Activated CD8-positive, alpha-beta memory T cell treated with anti-CD3 and anti-CD28 coated beads for 4 hours (primary cell): ENCODE measurements around the gene CCDC33.

ENCODE experiments used
- DNase-seq, 2 donors: peaks; one replicate each; pipeline ENCODE4 v3.0.0-alpha.2; 2020; ENCODE audit warnings: low read depth in 2 of 2

CCDC33 gene

DNA sequence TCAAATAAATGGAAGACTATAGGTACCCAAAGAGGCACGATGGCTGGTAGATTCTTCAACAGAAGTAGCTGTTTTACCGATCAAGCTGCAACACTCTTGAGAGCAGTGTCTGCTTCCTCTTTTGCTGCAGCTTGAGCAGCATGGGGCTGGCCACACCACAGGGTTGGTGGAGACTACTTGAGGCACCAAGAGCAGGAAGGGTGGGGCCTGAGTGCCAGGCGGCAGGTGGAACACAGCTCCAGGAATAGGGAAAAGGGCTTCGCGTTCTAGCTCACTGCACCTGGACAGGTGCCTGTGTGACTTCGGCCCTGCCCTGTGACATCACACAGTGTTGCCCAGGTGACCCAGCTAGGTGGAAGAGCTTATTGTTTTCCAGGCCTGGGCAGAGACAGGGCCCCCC, at the start of gene CCDC33:
Gene CCDC33, plus strand, starts transcription at position 365 of the 400 bp plus-strand sequence. CDS start 394 bp downstream, outside the sequence.
- DNase-seq = no peak

DNA sequence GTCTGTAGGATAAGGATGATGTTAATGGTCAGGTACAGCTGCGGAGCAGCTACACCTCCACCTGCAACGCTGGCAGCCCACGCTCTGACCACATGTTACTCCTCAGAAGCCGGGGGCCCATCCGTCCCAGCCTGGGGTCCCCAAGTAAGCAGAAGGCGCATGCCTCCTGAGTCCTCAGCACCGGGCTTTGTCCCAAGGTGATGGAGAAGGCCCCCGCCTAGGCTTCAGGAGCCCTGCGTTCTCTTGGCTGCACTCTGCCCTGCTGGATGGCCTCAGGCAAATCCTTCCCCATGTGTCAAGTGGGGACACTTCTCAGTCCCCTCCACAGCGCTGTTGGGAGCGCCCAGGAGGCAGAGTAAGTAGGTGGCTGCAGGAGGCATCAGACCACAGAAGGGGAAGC, 47.9 kb upstream of the CCDC33 start:
- no peak for DNase-seq

DNA sequence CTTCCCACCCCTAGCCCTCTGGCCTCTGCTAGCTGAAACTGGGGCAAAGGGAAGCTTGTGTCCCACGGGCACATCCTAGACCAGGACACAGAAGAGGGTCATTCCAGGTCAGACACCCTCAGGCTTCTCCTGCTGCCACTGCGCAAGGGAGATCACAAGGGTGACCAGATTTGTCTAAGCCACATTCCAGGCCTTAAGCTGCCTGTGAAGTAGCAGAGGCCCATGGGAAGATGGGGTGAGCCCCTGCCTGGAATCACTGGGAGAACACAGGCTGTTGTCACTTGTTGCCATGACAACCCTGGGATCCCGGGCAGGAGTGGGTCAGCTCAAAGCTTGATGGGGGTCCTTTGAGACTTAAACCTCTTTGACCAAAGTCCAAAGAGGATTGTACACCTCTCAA, 44.3 kb upstream of the CCDC33 start:
- no peak for DNase-seq

DNA sequence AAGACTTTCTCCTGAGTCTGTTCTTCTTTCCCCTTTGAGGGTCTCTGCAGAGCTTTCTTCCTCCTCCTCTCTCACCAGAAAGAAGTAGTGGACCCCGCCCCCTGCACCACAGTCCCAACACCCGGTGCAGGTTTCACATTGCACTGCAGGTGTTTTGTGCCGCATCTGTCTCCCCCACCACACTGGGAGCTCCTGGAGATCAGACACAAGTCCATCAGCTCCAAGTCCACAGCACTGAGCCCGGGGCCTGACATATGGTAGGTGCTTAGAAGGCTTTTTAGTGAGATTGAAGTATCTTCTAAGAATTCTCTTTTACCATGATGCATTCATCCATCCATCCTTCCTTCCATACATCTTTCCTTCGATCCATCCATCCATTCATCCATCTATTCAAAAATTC, 43.4 kb upstream of the CCDC33 start:
- DNase-seq = no peak

DNA sequence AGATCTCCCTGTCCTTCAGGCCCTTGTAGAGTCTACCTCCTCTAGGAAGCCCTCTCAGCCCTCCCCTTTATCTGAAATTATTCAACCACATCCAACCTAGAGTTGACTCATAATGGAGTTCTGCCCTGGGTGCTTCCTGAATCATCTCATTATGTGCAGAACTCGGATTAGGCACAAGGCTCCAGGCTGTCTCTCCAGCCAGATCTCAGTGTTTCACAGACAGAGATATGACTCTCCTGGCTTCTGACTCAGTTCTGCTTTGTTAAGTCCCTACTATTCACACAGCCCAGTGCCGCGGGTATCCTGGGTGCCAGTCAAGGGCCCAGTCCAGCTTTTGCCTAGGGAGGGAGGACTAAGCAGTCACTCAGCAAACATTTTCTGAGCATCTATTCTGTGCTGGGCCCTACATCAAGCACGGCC, 42.8 kb upstream of the CCDC33 start:
- DNase-seq = no peak

DNA sequence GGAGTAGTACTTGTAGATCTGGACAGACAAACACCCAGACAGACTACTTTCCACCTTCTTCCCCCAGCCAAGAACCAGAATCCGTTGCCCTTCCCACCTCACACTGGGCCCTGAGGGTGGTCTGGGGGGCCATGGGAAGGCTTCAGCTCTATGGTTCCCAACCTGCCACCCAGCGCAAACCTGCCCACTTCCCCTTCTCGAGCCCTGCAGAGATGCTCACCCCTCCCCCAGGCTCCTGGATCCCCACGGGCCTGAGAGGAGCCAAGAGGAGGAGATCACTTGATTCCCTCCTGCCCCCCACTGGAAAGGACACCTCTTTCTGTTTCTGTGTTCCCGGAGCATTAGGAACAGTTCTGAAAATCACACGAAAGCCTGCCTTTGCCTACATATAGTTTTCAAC, 42.2 kb upstream of the CCDC33 start:
- DNase-seq = no peak

DNA sequence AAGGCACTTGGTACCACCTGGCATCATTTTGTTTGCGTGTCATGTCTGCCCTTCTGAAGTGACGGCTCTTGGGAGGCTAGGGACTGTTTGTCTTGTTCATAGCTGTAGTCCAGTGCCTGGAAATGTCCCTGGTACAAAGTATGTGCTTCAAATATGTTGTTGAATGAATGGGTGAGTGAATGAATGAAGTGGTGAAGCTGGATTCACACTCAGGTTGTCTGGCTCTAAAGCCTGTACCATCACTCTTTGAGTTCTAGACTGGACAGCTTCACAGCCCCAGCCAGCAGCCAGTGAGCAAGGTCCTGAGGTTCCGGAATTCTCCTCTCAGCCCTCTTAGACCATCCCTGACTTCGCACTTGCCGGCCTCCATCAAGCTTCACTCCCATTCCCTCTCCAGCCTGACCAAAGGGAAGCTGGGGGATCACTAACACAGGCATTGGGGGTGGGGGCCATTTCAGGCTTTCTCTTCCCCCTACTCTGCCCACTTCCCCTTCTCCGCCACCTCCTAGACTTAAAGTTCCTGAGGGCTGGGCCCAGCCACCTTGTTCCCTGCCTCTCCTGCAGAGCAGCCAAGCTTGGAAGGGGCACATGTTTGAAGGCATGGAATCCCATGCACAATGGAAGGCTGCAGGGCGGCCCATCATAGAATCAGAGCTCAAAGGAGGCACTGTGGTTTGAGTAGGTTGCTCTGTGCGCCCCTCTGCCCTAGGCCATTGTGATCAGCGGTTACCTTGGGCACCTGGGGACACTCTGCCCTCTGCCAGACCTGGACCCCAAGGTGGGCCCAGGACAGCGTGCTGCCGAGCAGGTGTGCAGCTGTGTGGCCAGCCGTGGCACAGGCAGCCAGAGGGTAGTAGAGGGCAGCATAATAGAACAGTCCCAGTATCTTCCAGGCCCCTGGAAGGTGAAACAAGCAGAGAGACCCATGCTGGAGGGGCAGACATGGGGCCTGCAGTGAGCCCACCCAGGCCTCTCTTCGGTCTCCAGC, 41.3 kb upstream of the CCDC33 start:
- DNase-seq = no peak

DNA sequence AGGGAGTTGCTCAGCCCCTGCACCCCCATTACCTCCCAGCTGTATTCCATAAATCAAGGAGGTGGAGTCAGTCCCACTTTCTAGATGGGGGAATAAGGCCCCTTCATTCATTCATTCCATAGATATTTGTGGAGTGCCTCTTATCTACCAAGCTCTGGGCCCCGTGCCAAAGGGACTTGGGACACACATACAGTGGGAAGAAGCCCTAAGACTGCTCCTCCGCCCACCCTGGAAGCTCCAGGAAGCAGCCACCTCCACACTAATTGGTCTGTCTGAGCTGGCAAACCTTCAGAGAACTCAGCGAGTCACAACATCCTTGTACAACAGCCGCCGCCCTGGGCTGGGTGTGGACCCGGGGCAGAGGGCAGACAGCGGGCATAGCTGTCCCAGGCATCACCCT, 40.0 kb upstream of the CCDC33 start:
- no peak for DNase-seq

DNA sequence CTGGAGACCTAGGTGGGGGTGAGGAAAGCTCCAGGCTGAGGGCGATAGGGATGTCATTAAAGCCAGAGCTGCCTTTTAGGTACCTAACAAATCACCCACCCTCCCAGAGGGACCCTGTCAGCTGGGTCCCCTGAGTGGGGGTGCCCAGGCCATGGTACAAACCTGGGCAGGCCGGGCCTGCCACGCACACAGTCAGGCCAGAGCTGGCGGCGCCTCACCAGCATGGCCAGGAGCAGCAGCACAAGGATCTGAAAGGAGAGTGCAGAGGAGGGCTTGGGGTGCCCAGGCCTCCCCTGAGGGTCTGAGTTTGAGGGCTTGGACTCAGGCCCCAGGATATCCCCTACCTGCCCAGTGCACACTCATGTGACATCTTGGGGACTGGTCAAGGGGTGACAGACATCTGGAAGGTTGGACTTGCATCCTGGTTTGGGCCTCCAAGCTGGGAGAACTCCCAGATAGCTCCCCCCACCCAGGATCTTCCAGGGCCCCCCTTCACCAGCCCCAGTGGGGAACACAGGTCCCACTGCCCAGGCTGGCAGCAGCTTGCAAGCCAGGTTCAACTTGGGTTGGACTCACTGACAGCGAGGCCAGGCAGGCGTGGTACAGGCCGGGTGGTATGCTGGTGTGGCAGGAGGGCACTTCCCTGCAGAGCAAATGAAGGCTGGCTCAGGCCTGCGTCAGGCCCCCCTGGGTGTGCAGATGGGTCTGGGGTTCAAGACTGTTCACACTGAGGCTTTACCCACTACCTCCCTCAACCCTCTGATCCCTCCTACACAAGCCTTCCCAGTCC, 38.8 kb upstream of the CCDC33 start:
- DNase-seq = no peak

DNA sequence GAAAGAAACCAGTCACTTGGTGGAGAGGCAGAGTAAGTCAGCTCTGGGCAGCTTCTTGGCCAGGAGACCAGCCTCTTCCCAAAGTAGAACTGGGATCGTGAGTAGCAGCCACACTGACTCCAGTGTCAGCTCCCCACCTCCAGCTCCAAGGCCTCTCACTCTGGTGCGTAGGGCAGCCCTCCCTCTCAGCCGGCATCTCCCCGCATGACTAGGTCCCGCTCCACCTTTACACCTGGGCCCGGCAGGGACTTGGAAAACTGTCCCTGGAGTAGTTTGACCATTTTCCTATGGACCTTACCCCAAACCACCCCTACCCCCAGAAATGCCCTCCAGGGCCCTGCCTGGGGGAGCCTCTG, 36.9 kb upstream of the CCDC33 start:
- no peak for DNase-seq

DNA sequence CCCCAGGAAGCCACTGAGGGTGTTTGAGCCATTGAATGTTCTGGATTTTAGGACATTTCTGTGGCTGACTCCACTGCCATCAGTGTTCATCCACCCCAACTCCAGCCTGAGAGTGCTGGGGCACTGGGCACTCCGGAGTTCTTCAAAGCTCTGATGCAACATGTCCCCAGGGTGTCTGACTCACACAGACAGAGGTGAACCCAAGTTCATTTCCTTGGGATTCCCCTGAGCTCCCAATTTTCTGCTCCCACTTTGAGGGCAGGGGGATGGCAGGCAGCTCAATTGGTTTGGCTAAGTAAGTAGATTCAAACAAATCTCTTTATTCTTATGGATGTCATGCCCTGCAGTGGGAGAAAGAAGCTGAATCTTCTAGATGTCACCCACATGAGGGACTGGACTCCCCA, 35.7 kb upstream of the CCDC33 start:
- no peak for DNase-seq

DNA sequence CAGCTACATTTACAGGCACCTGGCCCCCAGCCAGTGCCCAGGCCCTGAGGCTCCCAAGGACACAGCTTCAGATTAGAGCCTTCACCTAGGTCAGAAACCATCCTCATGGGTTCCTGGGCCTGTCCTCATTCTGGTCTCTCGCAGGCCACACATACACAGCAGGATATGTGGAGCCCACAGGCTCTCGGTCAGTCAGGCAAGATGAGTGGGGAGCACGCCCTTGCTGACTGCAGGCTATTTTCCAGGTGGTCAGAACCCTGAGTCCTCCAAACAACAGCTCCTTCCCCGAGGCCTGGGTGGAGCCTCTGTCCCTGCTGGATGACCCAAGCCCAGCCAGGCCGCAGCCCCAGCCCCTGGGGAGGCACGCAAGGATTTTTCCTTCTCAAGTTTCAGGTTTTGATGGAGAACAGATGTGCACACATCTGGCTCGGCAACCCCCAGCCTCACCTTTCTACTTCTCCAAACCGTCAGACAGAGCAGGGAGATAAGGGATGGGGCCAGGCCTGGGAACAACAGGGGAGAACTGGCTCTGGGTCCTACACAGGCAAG, 35.2 kb upstream of the CCDC33 start:
- DNase-seq = no peak

DNA sequence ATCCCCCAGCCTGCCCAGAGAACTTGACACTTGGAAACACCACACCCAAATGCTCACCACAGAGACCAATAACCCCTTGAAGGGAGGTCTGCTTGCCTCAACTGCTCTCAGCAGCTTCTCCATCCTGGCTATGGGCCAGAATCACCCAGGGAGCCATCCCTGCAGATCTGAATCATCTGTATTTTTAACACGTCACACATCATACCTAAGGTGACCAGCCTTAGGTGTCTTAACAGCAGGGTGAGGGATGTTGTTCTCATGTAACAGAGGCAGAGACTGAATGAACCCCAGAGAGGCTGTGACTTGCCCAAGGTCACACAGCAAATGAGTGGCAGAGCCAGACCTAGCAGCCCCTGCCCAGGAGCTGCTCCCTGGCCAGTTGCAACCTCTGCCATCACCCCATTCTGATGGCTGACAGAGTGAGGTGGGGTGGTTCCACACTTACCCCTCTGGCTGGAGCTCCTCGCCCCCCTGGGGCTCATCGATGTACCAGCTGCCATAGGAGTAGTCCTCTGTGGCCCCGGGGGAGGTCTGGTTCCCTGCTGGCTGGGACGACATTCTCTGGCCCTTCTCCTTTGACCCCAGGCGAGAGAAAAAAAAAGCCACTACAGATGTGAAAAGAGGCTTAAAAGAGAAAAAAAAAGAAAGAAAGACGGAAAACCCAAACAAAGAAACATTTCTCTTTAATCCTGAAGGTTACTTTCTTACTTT, 34.3 kb upstream of the CCDC33 start:
- DNase-seq = no peak

DNA sequence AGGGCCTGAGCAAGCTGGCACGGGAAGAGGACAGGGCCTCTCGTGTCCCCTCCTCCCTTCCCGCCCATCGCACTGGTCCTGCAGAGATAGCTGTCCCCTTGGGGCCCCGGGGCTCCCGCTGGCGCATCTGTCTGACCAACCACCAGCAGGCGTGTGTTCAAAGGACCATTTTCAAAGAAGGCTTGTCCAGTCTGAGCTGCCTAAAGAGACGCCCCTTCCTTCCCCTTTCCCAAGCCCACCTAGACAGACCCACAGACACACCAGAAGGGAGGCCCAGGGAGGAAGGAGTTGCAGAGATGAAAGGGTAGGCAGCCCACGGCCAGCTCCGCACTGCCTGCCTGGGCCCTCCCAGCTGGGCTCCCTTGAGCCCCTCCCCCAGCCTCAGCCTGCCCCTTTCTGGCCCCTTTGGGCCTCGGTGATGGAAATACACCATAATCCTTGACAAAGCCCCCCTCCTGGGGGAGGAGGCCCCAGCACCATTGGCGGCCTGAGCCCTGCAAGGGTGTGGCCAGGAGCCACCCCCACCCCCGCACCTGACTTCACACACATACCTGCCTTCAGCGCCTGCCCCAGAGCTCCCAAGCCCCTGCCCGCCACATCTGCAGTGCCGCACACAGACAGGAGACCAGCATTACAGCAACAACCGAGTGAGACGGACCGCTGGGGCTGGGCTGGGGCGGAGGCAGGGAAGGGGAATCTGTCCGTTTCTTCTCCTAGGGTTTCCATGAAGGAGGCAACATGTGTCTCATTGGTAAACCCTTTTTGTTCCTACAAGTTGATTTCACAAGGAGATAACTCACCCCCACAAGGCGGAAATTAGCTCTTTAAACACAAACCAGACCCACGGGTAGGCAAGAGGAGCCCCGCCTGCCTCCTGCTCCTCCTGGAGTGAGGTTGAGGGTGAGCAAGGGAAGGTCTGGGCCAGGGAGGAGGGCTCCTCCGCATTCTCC, 33.4 kb upstream of the CCDC33 start, which contains the start of gene STRA6:
Gene STRA6, minus strand, starts transcription at position 336 of the 950 bp plus-strand sequence. CDS start 520 bp downstream, outside the sequence.
- no peak for DNase-seq

DNA sequence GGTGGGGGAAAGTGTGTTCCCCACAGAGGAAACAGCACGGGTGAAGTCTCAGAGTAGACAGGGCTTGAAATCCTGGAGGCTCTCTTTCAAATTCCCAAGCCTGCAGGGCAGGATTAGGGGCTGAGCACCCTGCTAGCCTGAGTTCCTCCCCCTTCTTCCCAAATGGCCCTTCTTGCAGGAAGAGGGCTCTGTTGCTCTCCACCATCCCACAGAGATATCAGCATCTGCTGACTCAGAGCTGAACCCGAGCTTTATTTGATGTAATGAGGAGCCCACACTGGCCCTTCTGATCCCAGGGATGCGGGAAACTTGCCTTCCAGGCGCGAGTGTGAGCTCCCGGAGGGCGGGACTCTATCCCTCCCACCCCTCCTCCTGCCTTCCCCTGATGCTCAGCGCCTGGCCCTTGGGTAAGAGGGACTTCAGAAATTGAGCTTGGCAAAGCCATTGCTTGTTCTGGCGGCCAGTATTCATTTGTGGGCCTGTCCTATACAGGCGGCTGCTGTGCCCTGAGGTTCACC, 32.2 kb upstream of the CCDC33 start:
- DNase-seq = no peak

DNA sequence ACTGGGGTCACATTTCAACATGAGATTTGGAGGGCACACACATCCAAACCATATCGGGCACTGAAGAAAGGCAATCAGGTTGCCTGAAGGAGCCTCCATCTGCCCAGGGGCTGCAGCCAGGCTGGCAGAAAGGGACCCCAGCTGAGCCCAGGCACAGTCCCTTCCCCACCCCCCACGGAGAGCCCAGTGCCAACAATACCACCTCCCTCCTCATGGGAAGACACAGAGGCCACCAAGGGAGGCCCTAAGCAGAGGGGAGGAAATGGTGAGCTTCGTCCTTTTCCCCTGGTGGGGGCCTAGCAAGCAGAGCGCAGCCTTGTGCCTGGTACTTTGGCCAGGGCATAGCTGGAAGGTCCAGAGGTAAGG, 30.6 kb upstream of the CCDC33 start:
- no peak for DNase-seq

DNA sequence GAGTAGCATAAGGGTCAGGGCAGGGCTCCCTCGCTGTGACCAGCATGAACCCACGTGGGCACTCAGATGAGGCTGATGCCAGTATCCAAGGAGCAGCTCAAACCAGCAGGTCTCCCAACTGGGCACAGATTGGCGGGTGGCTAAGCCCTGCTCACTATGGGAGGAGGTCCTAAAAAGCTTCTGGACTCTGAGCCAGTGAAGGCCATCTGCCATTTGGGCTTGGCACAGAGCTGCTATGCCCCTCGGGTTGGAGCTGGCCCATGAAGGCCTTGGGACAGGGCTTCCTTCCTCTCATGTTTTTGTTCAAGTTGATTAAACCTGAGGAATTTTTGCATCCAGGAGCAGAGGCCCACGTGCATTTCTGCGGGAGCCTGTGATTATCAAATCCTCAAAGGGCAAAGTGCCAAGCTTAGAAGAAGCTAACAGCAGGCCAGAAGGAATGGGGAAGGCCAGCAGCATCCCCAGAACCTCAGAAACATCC, 29.3 kb upstream of the CCDC33 start:
- no peak for DNase-seq

DNA sequence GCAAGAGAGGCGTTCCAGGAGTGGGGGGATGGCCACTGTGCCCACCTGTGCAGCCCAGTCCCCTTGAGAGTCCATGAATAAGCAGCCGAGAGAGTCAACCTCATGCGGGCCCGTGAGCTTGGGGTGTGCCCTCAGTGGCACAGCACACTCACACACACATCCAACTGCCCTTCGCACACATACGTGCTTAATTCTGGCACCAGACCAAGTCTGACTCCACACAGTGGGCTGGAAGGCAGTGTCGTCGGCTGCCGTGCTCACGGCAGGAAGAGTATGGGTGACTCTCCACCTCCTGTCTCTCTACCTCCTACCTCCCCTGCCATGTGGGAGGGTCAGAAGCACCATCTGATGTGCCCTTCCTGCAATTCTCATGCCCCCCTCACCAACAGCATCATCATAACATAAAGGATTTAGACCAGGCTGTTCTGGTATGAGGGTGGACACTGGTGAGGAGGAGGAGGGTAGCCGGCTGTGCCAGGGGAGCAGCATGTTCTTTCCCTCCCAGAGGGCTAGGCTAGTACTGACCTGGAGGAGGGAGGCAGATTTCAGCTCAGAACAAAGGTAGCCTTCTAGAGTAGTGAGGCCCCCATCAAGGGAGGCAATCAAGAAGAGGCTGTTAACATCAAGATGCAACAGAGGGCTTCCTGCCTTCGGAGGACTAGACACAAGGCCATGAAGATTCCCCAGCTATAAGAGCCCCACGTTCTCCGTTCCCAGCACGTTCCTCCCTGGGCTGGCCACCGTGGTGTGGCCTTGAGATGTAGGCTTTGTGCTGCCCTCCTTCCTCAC, 28.3 kb upstream of the CCDC33 start:
- DNase-seq = no peak

DNA sequence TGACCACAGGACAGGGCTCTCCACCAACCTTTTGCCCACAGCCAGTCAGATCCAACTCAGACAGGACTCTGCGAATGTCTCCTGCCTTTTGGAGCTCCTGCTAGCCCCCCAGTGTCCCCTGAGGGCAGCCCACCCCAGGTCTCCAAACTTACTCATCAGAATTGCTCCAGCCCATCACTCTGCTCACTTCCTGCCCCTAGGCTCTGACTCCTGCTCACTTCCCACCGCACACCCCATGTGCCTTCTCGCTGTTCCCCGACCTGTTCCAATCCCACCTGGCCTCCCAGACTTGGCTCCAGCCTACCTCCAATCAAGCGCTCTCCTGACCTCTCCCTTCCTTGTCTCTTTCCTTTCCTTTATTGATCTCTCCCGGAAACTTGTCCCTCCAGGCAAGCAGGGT, 27.6 kb upstream of the CCDC33 start:
- no peak for DNase-seq
